MCF 10A (cell line): ENCODE data around the gene KLHL25. TPM values are rescaled to one million over a fixed set of nuclear protein-coding genes. Genes with fewer than 3 reads are reported as not detected.
A peak's percentile ranks its signal among the peaks of the same experiment; 100 is the strongest.

Experiments
- BruUV-seq: library from RNA; stranded (reverse); fragments of 400-500 nt; replicated peaks from 2 replicates; lab custom pipeline; 2021; lab: Mats Ljungman, UMichigan
- CTCF ChIA-PET: fragments of 300-600 bp; sonication (Branson Sonifier 250); formaldehyde crosslinking; extraction: SDS; loops from one replicate; lab custom pipeline; 2021; ENCODE audit warnings: antibody characterized with exemption, inconsistent platforms; lab: Yijun Ruan, JAX
- POLR2A ChIA-PET: fragments of 300-600, 350-650 bp; sonication (Branson Sonifier 250); formaldehyde crosslinking; extraction: SDS; loops from one replicate; lab custom pipeline; 2020; ENCODE audit warnings: antibody characterized with exemption, inconsistent platforms; lab: Yijun Ruan, JAX
- DNase-seq: peaks from one replicate; pipeline ENCODE4 v3.0.0-alpha.2; 2018; ENCODE audit not compliant: unreplicated experiment
- H3K27ac Mint-ChIP-seq: one replicate; pipeline ENCODE4 v1.8.0; 2022; ENCODE audit warnings: mild to moderate bottlenecking, low read depth, mixed read lengths; ENCODE audit not compliant: unreplicated experiment
- H3K27me3 Mint-ChIP-seq: one replicate; pipeline ENCODE4 v1.8.0; 2022; ENCODE audit warnings: mixed read lengths; ENCODE audit not compliant: insufficient read depth, unreplicated experiment
- H3K36me3 Mint-ChIP-seq: one replicate; pipeline ENCODE4 v1.8.0; 2022; ENCODE audit warnings: mild to moderate bottlenecking, moderate library complexity, mixed read lengths; ENCODE audit not compliant: insufficient read depth, unreplicated experiment
- H3K4me1 Mint-ChIP-seq: one replicate; pipeline ENCODE4 v1.8.0; 2022; ENCODE audit warnings: mixed read lengths; ENCODE audit not compliant: insufficient read depth, unreplicated experiment
- H3K4me3 Mint-ChIP-seq: one replicate; pipeline ENCODE4 v1.8.0; 2022; ENCODE audit warnings: mild to moderate bottlenecking, moderate library complexity, mixed read lengths; ENCODE audit not compliant: unreplicated experiment
- H3K9me3 Mint-ChIP-seq: one replicate; pipeline ENCODE4 v1.8.0; 2022; ENCODE audit warnings: mixed read lengths; ENCODE audit not compliant: unreplicated experiment
- intact Hi-C: fragments of 100-400 bp; cut with micrococcal nuclease; formaldehyde crosslinking; loops from 2 replicates; pipeline ENCODE4 v1.14.1; 2022
- total RNA-seq: library from RNA; stranded (reverse); gene quantifications from 2 replicates; pipeline ENCODE4 v1.2.3, GENCODE V29; 2022
- TF ChIP-seq, protein P1 (sequence below): fragments of 200-600 bp; IDR thresholded peaks from one replicate; pipeline ENCODE4 v1.8.0; 2022; ENCODE audit warnings: antibody characterized with exemption, mild to moderate bottlenecking; ENCODE audit not compliant: unreplicated experiment

KLHL25 gene
- total RNA-seq, 1 experiment from 2014 or later = 3.1 TPM

DNA sequence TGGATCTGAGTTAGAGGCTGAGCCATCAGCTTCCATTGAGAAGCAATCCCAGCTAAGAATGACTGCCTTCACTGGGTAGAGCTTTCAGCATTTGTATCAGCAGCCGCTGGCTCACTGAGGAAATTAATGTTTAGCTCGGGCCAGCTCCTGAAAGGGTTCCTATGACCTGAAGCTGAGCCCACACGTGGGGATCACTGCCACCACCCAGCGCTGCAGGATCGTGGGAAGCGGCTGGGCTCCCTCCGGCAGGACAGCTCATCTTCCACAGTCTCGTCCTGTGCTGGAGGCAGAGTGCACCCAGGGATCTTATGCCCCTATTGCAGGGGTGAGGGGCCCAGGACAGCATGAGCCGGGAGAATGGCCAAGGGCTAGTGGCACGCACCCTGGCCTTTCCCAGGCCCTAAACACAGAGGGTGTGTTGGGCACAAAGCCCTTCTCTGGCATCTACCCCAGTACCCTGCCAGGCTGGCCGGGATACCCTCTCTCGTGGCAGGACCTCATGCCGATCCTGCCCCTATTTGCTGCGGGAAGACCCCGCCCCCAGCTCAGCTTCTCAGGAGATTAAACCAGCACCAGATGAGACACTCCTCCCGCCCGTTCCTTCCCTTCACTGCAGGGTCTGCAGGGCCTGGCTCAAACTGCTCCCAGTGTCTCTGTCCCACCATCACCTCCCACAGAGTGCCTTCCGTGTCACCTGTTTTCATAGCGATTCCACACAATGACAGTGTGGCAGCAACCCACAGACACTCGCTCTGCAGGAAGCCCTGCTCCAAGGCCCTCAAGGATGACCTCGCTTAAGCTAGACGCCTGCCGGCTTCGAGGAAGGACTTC is 28.5 kb downstream of the KLHL25 start:
- ChIA-PET CTCF (interaction anchor here (0.6 to 1.0 kb wide), 3 partner anchors 8 to 34 kb away, joined by 3 to 4 read pairs (median 3); no protein-coding TSS in a partner anchor), POLR2A (interaction anchor here (0.5 kb wide), 1 partner anchor 43 kb away, joined by 3 read pairs; no protein-coding TSS in a partner anchor)
- intact Hi-C loops = no loop called here

DNA sequence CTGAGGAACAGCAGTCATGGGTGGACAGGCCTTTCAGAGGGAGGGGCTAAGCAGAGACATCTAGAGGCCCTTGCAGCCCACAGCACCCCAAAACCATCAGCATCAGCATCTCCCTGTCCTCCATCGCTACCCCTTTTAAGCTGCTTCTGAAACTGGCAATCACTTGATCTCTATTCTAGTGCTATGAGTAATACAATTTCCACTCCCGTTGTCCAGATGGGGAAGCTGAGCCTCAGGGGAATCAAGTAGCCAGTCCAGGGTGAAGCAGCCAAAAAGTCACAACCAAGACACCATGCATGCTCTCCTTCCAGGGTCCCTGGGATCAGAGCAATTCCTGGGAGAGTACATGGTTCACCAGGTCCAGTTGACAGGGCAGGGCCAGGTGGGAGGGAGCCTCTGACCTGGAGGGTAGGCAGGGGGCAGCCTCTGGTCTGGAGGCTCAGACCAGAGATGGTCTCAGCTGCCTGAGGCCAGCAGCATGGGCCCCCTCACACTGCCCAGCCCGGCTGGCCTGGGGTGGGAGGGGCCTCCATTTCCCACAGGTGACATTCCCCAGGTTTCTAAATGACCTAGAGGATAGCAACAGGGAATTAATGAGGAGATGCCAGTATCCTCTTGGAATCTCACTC is 30.0 kb downstream of the KLHL25 start:
- Mint-ChIP-seq H3K9me3 (no peaks in the 10 kb centered on the region), H3K27me3 (no peaks in the 10 kb centered on the region), H3K36me3 (peaks cover 6% of the 10 kb centered on the region), H3K4me3 (no peak overlapping the region), H3K27ac (no peak overlapping the region), H3K4me1 (peaks cover 17% of the 10 kb centered on the region)
- no TSS peak for BruUV-seq
- CTCF ChIA-PET = interaction anchor here (0.5 to 1.8 kb wide), 5 partner anchors 19 to 464 kb away, joined by 3 to 12 read pairs (median 4); no protein-coding TSS in a partner anchor
- DNase-seq = peak; percentile 19
- TF ChIP-seq, protein P1, sequence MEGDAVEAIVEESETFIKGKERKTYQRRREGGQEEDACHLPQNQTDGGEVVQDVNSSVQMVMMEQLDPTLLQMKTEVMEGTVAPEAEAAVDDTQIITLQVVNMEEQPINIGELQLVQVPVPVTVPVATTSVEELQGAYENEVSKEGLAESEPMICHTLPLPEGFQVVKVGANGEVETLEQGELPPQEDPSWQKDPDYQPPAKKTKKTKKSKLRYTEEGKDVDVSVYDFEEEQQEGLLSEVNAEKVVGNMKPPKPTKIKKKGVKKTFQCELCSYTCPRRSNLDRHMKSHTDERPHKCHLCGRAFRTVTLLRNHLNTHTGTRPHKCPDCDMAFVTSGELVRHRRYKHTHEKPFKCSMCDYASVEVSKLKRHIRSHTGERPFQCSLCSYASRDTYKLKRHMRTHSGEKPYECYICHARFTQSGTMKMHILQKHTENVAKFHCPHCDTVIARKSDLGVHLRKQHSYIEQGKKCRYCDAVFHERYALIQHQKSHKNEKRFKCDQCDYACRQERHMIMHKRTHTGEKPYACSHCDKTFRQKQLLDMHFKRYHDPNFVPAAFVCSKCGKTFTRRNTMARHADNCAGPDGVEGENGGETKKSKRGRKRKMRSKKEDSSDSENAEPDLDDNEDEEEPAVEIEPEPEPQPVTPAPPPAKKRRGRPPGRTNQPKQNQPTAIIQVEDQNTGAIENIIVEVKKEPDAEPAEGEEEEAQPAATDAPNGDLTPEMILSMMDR = no peak
- POLR2A ChIA-PET = no interaction called here
- intact Hi-C loops = no loop called here

More for the DNA sequence above, 28.5 kb downstream of the KLHL25 start:
- Mint-ChIP-seq H3K4me1 (peaks cover 17% of the 10 kb centered on the region), H3K4me3 (no peak overlapping the region), H3K36me3 (peaks cover 6% of the 10 kb centered on the region), H3K27me3 (no peaks in the 10 kb centered on the region), H3K9me3 (no peaks in the 10 kb centered on the region), H3K27ac (no peak overlapping the region)
- no TSS peak for BruUV-seq
- DNase-seq = no peak
- TF ChIP-seq, protein P1 = no peak

DNA sequence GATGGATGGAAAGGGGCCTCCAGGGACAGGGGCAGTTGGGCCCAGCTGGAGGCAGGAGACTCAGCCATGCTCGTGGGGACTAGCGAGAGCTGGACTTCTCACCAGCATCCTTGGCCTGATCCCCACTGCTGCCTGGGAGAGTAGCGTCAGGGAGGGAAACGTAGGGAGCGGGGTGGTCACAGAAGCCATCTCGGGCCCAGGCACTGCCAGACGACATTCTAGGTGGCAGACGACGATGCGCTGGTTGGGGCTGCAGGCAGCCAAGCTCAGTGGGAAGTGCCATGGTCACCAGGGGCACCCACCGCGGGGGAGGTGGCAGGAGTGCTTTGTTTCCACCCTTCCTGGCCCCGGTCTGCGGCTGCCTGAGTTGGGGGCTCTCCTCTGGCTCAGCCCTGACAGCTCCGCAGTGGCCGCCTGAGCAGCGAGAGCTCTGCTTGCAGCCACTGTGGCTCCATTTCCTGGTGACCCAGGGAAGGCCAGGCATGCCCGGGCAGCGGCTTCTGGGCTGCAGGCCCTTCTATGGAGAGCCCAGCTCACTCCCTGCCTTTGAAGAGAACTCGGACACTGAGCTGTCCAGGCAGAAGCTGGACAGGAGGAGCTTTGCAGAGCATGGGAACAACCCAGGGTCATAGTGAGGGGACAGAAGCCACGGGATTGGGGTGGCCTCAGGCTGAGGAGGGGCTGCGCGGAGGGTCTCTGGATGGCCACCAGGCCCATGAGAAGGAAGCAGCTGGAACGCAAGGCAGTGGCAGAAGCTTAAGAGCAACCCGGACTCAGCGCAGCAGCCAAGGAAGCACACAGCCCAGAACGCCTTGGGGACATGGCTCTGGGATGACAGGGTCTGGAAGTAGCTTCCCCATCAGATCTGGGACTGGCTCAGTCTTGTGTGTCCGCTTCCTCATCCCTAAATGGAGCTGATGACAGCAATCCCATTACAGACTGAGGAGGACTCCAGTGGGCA is 30.8 kb downstream of the KLHL25 start:
- no peaks in the 10 kb centered on the region for H3K9me3 Mint-ChIP-seq
- no TSS peak for BruUV-seq
- no peak overlapping the region for H3K27ac Mint-ChIP-seq
- no peak for DNase-seq
- intact Hi-C loops = no loop called here
- CTCF ChIA-PET = interaction anchor here (0.6 to 1.8 kb wide), 6 partner anchors 10 to 465 kb away, joined by 3 to 12 read pairs (median 4); no protein-coding TSS in a partner anchor
- TF ChIP-seq, protein P1 = no peak
- POLR2A ChIA-PET = interaction anchor here (0.7 kb wide), 1 partner anchor 24 kb away, joined by 3 read pairs; no protein-coding TSS in a partner anchor
- no peak overlapping the region for H3K4me3 Mint-ChIP-seq
- peaks cover 6% of the 10 kb centered on the region for H3K36me3 Mint-ChIP-seq
- H3K4me1 Mint-ChIP-seq = peaks cover 17% of the 10 kb centered on the region
- no peaks in the 10 kb centered on the region for H3K27me3 Mint-ChIP-seq
